IMR-90 (cell line): ENCODE results near the gene EFHC2. TPM values are rescaled to one million over a fixed set of nuclear protein-coding genes. Genes with fewer than 3 reads are reported as not detected.

Experiments used
- ATAC-seq: fragments of 200-7000 bp; cut with Tn5 transposase; 2 replicates; pipeline ENCODE4 v1.9.1; 2020; ENCODE audit warnings: low read depth, mild to moderate bottlenecking, moderate library complexity
- BruUV-seq: library from RNA; stranded (reverse); fragments of 400-500 nt; replicated peaks from 2 replicates; lab custom pipeline; 2021; lab: Mats Ljungman, UMichigan
- CTCF ChIA-PET: fragments of 300-600 bp; formaldehyde crosslinking; extraction: SDS; loops from one replicate; lab custom pipeline; 2021; ENCODE audit warnings: antibody characterized with exemption; lab: Yijun Ruan, JAX
- POLR2A ChIA-PET: fragments of 300-600 bp; sonication (Branson Sonifier 250); formaldehyde crosslinking; loops from one replicate; lab custom pipeline; 2022; ENCODE audit warnings: antibody characterized with exemption; ENCODE audit not compliant: unreplicated experiment; lab: Charles Lee
- DNase-seq: peaks from one replicate; pipeline ENCODE4 v3.0.0; 2013
- H2AFZ ChIP-seq: replicated peaks from 2 replicates; pipeline ENCODE3; 2013; ENCODE audit warnings: low read length, mild to moderate bottlenecking; ENCODE audit not compliant: poor library complexity
- H2AK5ac ChIP-seq: 2 replicates; pipeline ENCODE4 v1.6.1; 2013; ENCODE audit warnings: low read depth, low read length, inconsistent platforms
- H2AK9ac ChIP-seq: replicated peaks from 2 replicates; pipeline ENCODE3; 2013; ENCODE audit warnings: mild to moderate bottlenecking, low read depth, low read length, moderate library complexity; ENCODE audit not compliant: poor library complexity
- H2BK120ac ChIP-seq: 2 replicates; pipeline ENCODE4 v1.6.1; 2013; ENCODE audit warnings: low read depth, low read length, inconsistent platforms
- H2BK15ac ChIP-seq: 3 replicates; pipeline ENCODE4 v1.6.1; 2013; ENCODE audit warnings: low read depth, low read length, inconsistent platforms
- H2BK20ac ChIP-seq: 2 replicates; pipeline ENCODE4 v1.6.1; 2013; ENCODE audit warnings: low read depth, mild to moderate bottlenecking, inconsistent platforms, low read length, moderate library complexity
- H2BK5ac ChIP-seq: 2 replicates; pipeline ENCODE4 v1.6.1; 2013; ENCODE audit warnings: mild to moderate bottlenecking, low read depth, low read length, inconsistent platforms; ENCODE audit not compliant: poor library complexity, severe bottlenecking
- H3K14ac ChIP-seq: replicated peaks from 2 replicates; pipeline ENCODE4 v1.6.1; 2013; ENCODE audit warnings: low read depth, low read length, inconsistent platforms
- H3K18ac ChIP-seq: 2 replicates; pipeline ENCODE4 v1.6.1; 2013; ENCODE audit warnings: low read depth, low read length, control low read depth
- H3K23ac ChIP-seq: 2 replicates; pipeline ENCODE4 v1.6.1; 2013; ENCODE audit warnings: low read depth, low read length, inconsistent platforms
- H3K27ac ChIP-seq: 2 replicates; pipeline ENCODE4 v1.5.1; 2013; ENCODE audit warnings: mild to moderate bottlenecking, control low read depth, low read length; ENCODE audit not compliant: insufficient read depth
- H3K27me3 ChIP-seq: 2 replicates; pipeline ENCODE4 v1.6.1; 2013; ENCODE audit warnings: low read length; ENCODE audit not compliant: control insufficient read depth, insufficient read depth
- H3K36me3 ChIP-seq: 2 replicates; pipeline ENCODE4 v1.6.1; 2013; ENCODE audit warnings: low read length, mixed read lengths; ENCODE audit not compliant: control insufficient read depth, insufficient read depth
- H3K4ac ChIP-seq: 2 replicates; pipeline ENCODE4 v1.6.1; 2013; ENCODE audit warnings: low read depth, low read length, inconsistent platforms
- H3K4me1 ChIP-seq: 2 replicates; pipeline ENCODE4 v1.6.1; 2013; ENCODE audit warnings: low read length, mixed read lengths; ENCODE audit not compliant: control insufficient read depth, insufficient read depth
- H3K4me2 ChIP-seq: 2 replicates; pipeline ENCODE4 v1.6.1; 2013; ENCODE audit warnings: low read depth, mild to moderate bottlenecking, control low read depth, low read length, moderate library complexity
- H3K4me3 ChIP-seq: 2 replicates; pipeline ENCODE4 v1.5.1; 2013; ENCODE audit warnings: low read depth, mild to moderate bottlenecking, control low read depth, low read length, moderate library complexity; ENCODE audit not compliant: insufficient read depth
- H3K56ac ChIP-seq: 2 replicates; pipeline ENCODE4 v1.6.1; 2013; ENCODE audit warnings: low read length, inconsistent platforms; ENCODE audit not compliant: insufficient read depth; ENCODE audit errors: extremely low read depth
- H3K79me1 ChIP-seq, 2 experiments: 2 replicates each; pipeline ENCODE4 v1.6.1; 2013; ENCODE audit warnings: low read length in 2 of 2, inconsistent platforms in 1 of 2, low read depth in 1 of 2
- H3K9ac ChIP-seq: 2 replicates; pipeline ENCODE4 v1.6.1; 2013; ENCODE audit warnings: low read depth, low read length, control low read depth
- H3K9me1 ChIP-seq: 2 replicates; pipeline ENCODE4 v1.6.1; 2013; ENCODE audit warnings: low read length, inconsistent platforms; ENCODE audit not compliant: insufficient read depth
- H3K9me3 ChIP-seq: 2 replicates; pipeline ENCODE4 v1.6.1; 2013; ENCODE audit warnings: low read length; ENCODE audit not compliant: control insufficient read depth, insufficient read depth
- H4K20me1 ChIP-seq: 2 replicates; pipeline ENCODE4 v1.6.1; 2013; ENCODE audit warnings: low read length, inconsistent platforms; ENCODE audit not compliant: insufficient read depth
- H4K5ac ChIP-seq: 2 replicates; pipeline ENCODE4 v1.6.1; 2013; ENCODE audit warnings: mild to moderate bottlenecking, low read depth, low read length, control low read depth
- H4K8ac ChIP-seq, 2 experiments: 2 replicates each; pipeline ENCODE4 v1.6.1; 2013; ENCODE audit warnings: low read depth in 2 of 2, low read length in 2 of 2, control low read depth in 1 of 2, inconsistent platforms in 1 of 2
- H4K91ac ChIP-seq: 2 replicates; pipeline ENCODE4 v1.6.1; 2013; ENCODE audit warnings: low read depth, low read length, inconsistent platforms; ENCODE audit not compliant: insufficient read depth
- NFE2L2 ChIP-seq: fragments of 150-350 bp; IDR thresholded peaks from 2 replicates; pipeline ENCODE4 v1.6.1; 2016; ENCODE audit warnings: low read depth, mild to moderate bottlenecking, low read length
- WGBS, 2 experiments: methylation state at CpG; one replicate each; pipeline versions ENCODE4 v1.1.5 to v1.1.7; 2013; ENCODE audit warnings: missing lambda C conversion rate in 2 of 2; ENCODE audit not compliant: insufficient read length in 1 of 2; ENCODE audit errors: extremely low coverage in 2 of 2; 5-methylcytosine and 5-hydroxymethylcytosine counted together
- dilution Hi-C: fragments of 300-500 bp; cut with HindIII; formaldehyde crosslinking; loops from one replicate; pipeline ENCODE4 v1.14.3; 2018; ENCODE audit warnings: low sequenced_read_pairs; ENCODE audit not compliant: unreplicated experiment
- in situ Hi-C: fragments of 300-500 bp; cut with MboI; formaldehyde crosslinking; loops from 3 replicates; pipeline ENCODE4 v1.14.3; 2019; ENCODE audit warnings: low sequenced_read_pairs, inconsistent platforms, mixed read lengths
- intact Hi-C: fragments of 100-400 bp; cut with micrococcal nuclease; formaldehyde crosslinking; loops from 2 replicates; pipeline ENCODE4 v1.10.0; 2022
- polyA plus RNA-seq, 3 experiments: library from polyadenylated mRNA; depleted of rRNA; stranded (reverse); fragments of >200 nt; gene quantifications; 2 replicates each; pipeline ENCODE4 v1.2.3, GENCODE V29; 2012; ENCODE audit warnings: low replicate concordance in 1 of 3
- total RNA-seq: library from RNA; depleted of rRNA; stranded (reverse); fragments of >200 nt; gene quantifications from 2 replicates; pipeline ENCODE4 v1.2.3, GENCODE V29; 2012

The EFHC2 gene
- total and polyA plus RNA-seq, 2 of the 4 experiments (the other 2 are of a cell fraction) = 0.18 to 0.24 TPM

GRCh38 chrX:44330227-44330626 lies 13.2 kb downstream of the EFHC2 start:
- Histone ChIP-seq H3K9ac (no peak overlapping the region), H2AK5ac (no peak overlapping the region), H4K91ac (no peak overlapping the region), H3K9me3 (no peaks in the 10 kb centered on the region), H2AFZ (no peak overlapping the region), H3K18ac (no peak overlapping the region), H4K20me1 (no peaks in the 10 kb centered on the region), H3K4ac (no peak overlapping the region), H3K27me3 (no peaks in the 10 kb centered on the region), H3K4me3 (no peak overlapping the region), H2BK5ac (no peak overlapping the region), H3K9me1 (no peaks in the 10 kb centered on the region), H3K14ac (no peak overlapping the region), H3K79me1 (no peaks in the 10 kb centered on the region), H4K5ac (no peak overlapping the region), H4K8ac (no peak overlapping the region), H3K4me1 (no peaks in the 10 kb centered on the region), H2BK15ac (no peak overlapping the region), H3K4me2 (no peak overlapping the region), H3K27ac (no peak overlapping the region), H2BK120ac (no peak overlapping the region), H2BK20ac (no peak overlapping the region), H3K36me3 (no peaks in the 10 kb centered on the region), H3K56ac (no peak overlapping the region), H2AK9ac (no peak overlapping the region), H3K23ac (no peak overlapping the region)
- ATAC-seq (no peak), DNase-seq (no peak)
- no TSS peak for BruUV-seq
- POLR2A ChIA-PET = no interaction called here
- in situ Hi-C loops (no loop called here), intact Hi-C loops (no loop called here), dilution Hi-C loops (no loop called here)
- CTCF ChIA-PET = no interaction called here
- TF ChIP-seq NFE2L2 = no peak
- WGBS, 2 experiments = 60% methylated on average over 1 of the region's 3 CpGs; no CpG with 5 or more reads in 1 of the 2 experiments
